Stimulated activated CD8-positive, alpha-beta memory T cell treated with anti-CD3 and anti-CD28 coated beads, Interleukin-15, amount 100 ng/mL, for 4 hours (primary cell): ENCODE data around the gene CSMD2.
A peak's percentile ranks its signal among the peaks of the same experiment; 100 is the strongest.

Experiments
- DNase-seq, 2 donors: peaks; one replicate each; pipeline ENCODE4 v3.0.0-alpha.2; 2020; ENCODE audit warnings: low read depth in 2 of 2

The CSMD2 gene

GRCh38 chr1:33640114-33640660 is 524.8 kb downstream of the CSMD2 start:
- no peak for DNase-seq

DNA sequence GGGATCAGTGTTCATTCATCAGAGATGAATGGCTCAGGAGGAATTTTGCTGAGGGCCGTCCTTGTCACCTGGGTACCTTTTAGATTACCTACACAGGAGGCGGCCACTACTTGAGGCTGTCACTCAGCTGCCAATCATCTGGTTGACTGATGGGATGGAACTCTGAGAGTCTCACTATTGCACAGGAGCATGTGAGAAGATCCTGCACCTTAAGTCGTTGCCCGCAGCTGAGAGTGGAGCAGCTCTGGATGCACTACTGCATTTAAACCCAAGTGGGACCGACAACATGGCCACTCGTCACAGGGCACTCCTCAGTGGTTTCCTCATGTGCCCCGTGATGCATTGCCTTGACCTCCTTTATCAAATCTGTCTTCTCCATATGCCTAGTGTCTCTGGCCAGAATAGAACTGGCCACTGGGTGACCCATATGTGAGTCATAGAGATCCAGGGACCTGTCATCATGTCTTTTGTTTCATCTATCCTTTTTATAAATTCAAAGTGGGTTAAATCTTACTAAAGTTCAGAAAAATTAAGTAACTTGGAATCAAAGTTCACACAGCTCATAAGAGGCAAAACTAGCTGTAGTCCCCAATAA is 527.1 kb downstream of the CSMD2 start:
- no peak for DNase-seq

DNA sequence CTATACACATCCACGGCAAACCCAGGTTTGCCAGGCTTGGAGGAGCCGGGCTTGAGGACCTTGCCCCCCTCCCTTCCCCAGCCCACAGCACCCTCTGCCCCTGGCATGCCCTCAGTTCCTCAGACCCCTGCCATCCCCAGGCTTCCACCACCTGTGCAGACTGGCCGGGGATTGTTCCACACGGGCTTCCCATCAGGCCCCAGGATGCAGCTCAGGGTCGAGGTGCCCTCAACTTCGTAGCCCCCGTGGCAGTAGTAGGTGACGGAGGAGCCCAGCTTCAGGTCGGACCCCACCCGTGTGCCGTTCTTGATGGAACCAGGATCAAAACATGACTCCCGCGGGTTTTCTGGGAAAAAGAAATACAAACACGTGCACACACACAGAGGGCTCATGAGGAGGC is 528.8 kb downstream of the CSMD2 start:
- DNase-seq, result no peak

DNA sequence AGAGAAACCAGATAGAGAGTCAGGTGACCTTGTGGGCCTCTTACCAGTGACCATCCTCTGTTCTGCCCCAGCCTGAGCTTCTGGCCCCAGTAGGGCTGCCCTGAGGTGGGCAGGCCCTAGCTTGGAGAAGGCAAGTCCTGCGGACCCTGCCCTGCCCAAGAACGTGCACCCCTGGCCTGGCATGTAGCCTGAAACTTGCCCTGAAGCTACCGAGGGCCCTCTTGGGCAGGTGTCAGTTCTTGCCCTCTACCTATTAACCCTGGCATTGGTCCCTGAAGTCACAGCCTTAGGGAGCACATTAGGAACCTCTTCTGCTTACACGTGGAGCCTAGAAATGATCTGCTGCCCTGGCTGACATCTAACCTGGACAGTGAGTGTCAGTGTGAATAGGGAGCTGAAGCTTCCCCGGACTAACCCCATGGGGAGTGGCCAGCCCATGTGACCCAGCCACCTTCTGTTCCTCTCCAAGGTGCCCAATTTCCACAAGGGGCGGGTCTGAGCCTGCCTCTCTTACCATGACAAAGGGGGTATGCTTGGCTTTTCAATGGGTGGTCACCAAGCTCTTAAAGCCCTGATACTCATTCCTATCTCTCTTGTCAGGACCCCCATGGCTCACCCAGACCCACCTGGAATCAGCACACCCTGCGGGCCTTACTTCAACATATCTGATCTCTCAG is 529.6 kb downstream of the CSMD2 start:
- DNase-seq, result no peak

DNA sequence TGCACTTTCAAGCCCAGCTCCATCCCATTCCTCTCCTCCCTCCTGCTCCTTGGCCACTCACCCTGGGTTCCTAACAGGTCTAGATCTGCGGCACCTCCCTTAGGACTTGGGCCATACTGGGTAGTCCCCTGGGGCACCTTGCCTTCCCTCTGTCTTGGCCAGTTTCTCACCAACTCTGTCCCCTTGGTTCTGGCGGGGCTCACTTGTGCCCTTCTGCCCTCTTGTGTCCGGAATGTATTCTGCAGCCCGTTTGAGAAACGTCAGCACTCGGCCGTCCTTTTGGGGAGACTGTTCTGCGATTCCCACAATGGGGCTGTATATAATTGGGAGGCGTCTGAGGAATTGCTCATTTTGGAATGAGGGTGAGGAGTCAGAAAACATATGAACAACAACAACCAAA is 530.2 kb downstream of the CSMD2 start:
- no peak for DNase-seq

DNA sequence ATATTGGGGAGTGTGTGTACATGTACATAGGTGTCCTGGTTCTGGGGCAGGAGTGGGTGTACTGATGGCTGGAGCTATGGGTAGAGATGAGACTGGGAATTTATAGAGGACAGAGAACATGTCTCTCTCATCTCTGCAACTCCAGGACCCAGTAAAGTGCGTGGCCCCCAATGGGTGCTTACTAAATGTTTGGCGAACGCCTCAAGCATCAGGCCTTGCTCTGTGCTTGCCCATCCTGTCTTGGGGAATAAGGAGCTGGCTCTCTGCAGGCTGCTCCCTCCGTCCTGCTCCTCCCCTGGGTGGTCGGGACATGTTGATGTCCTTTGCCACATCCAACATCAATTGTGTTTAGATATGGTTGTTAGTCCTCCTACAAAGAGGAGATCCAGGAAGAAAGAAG is 530.9 kb downstream of the CSMD2 start:
- no peak for DNase-seq

GRCh38 chr1:33633019-33633801 is 531.8 kb downstream of the CSMD2 start:
- DNase-seq, result peak; percentile 36 to 64

- no peak for DNase-seq
Observed at GRCh38 chr1:33630686-33631085, 534.3 kb downstream of the CSMD2 start.

GRCh38 chr1:33626801-33627200 is 538.2 kb downstream of the CSMD2 start:
- DNase-seq, result no peak

DNA sequence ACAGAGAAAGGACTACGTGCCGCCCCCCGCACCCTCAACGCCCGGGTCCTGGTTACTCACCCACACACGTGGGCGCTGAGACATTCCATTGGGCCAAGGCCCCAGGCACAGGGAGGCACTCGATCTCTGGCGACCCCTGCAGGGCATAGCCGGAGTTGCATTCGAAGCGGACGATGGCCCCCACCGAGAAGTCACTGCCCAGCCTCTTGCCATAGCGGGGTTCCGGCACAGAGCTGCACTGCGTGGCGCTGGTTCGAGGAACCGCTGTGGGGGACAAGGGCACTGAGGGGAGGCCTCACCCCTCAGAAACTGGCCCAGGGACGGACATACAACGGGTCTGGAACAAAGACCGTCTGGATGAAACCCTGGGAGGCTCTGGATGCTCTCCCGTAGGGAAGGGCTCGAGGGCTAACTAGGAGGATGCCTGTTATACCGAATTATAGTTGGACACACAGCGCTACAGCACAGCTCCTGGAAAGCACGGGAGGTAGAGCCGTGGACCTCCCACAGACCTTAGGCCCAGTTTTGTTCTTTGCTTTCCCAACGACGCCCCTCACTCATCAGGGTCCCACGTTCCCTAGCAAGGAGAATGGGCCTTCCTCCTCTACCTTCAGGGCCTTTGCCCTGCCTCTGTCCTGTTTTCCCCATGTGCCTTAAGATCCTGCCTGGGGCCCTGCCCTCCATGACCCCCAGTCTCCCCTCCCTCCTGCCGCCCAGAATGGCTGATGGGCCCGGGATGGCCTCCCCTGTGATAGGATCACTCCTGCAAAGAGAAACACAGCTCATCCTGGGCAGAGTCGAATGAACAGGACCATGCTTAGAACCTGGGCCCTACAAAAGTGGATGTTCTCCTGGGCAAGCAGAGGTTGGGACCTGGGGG is 539.8 kb downstream of the CSMD2 start:
- no peak for DNase-seq

DNA sequence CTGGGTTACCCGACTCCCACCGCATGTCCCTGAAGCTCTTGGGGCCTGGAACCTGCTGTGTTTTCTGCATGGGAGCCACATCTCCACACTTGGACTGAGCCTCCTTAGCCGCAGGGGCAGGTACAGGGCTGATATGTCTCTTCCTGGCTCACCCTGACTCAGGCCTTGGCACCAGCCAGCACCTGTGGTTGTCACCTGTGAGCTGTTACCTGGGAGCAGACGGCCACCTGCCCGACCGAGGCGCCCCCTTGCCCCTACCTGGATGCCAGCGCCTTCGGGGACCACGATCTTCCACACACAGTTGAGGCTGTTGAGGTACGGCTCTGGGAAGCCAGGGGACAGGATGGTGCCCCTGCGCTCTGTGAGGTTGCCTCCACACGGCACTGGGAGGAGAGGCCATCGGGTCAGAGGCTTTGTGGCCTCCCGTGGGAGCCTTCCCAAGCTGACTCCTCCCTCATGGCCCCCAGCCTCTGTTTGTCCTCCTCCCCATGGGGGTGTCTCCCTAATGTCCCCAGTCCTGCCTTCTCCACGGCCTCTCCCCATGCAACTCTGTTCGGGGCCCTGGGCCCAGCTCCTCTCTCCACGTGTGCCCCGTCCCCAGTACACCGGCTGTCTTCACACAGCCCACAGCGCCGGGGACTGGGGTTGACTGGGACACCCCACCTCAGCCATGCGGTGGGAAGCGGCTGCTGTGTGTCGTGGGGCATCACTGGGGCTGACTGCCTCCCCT is 540.6 kb downstream of the CSMD2 start:
- DNase-seq, result no peak

GRCh38 chr1:33623811-33624210 is 541.2 kb downstream of the CSMD2 start:
- DNase-seq, result no peak

GRCh38 chr1:33622757-33623156 is 542.3 kb downstream of the CSMD2 start:
- DNase-seq, result no peak

- no peak for DNase-seq
Observed at GRCh38 chr1:33618636-33619035, 546.4 kb downstream of the CSMD2 start.

GRCh38 chr1:33617451-33617850 is 547.6 kb downstream of the CSMD2 start:
- DNase-seq, result no peak

DNA sequence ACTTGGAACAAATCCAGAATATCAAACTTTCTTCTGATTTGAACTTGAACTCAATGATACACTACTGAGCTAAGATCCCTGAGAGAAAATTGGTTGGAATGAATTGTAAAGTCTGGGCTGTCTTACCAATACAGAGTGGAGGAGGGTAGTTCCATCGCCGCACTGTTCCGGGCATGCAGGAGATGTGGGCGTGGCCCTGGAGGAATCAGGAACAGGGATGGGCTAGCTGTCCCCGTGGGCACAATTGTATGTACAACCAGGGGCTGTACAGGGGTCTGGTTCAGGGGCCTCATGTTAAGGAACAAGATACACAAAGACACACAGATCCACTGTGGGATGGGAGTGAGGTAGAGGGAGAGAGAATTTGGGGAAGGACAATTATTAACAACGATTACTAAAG is 548.2 kb downstream of the CSMD2 start:
- no peak for DNase-seq

- DNase-seq, result no peak
Observed at GRCh38 chr1:33615546-33615945, 549.5 kb downstream of the CSMD2 start.

DNA sequence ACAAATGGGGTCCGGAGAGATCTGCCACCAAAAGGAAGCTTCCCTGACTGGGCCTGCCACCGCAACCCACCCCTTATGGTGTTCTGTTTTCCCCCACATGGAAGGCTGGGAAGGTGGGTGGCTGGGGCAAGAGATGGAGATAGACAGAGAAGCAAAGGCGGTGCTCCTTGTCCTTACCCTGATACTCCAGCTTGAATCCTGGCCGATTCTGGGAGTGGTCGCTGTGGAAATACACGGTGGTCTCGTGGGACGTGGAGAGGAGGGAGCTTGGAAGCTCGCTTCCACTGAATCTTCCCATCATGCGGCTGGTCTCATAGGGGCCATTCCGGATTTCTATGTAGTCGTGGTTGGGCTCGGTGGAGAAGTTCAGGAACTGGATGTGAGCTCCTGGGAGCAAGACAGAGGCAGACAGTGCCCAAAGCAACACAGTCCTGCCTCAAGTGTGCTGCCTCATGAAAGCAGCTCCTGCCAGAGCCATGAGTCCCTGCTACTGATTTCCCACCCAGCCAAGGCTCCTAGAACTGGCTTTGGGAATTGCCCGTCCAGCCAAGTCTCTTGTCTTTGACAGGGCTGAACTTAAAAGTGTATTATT is 554.1 kb downstream of the CSMD2 start:
- DNase-seq, result no peak

- DNase-seq, result no peak
Observed at GRCh38 chr1:33610391-33610790, 554.6 kb downstream of the CSMD2 start.

- DNase-seq, result no peak
Observed at GRCh38 chr1:33609739-33610138, 555.3 kb downstream of the CSMD2 start.
